Gastroesophageal sphincter (tissue), 4 donors: Measurements from ENCODE around the gene MPPED1. TPM values are rescaled to one million over a fixed set of nuclear protein-coding genes. Genes with fewer than 3 reads are reported as not detected.

Source experiments
- ATAC-seq: fragments of 150-250 bp; one replicate; pipeline ENCODE4 v1.9.1; 2016; ENCODE audit warnings: mild to moderate bottlenecking, moderate library complexity
- H3K27ac ChIP-seq, 4 donors: fragments of 200-600 bp; sonication (generic) in 3 of 4; 1 replicate in 3 of 4; 2 replicates in 1 of 4; pipeline ENCODE4 v1.5.1; 2016 to 2019
- H3K27me3 ChIP-seq: fragments of 200-600 bp; sonication (generic); one replicate; pipeline ENCODE4 v1.5.1; 2019
- H3K36me3 ChIP-seq, 2 donors: fragments of 200-600 bp; sonication (generic); one replicate each; pipeline ENCODE4 v1.5.1; 2019; ENCODE audit warnings: control low read depth in 1 of 2
- H3K4me1 ChIP-seq, 3 donors: fragments of 200-600 bp; sonication (generic); 1 replicate in 2 of 3; 2 replicates in 1 of 3; pipeline ENCODE4 v1.5.1; 2016 to 2019; ENCODE audit warnings: control low read depth in 2 of 3
- H3K4me3 ChIP-seq, 2 donors: fragments of 200-600 bp; sonication (generic); one replicate each; pipeline ENCODE4 v1.5.1; 2019; ENCODE audit warnings: mild to moderate bottlenecking in 1 of 2, moderate library complexity in 1 of 2
- H3K9me3 ChIP-seq, 3 donors: fragments of 200-600 bp; sonication (generic); one replicate each; pipeline ENCODE4 v1.5.1; 2017 to 2019; ENCODE audit warnings: control low read depth in 2 of 3
- EP300 ChIP-seq: sonication (generic); formaldehyde crosslinking; IDR thresholded peaks from one replicate; pipeline ENCODE4 v1.6.1; 2017; ENCODE audit warnings: antibody characterized with exemption, mild to moderate bottlenecking
- POLR2A ChIP-seq, 2 donors: fragments of 450-650 bp; IDR thresholded peaks; one replicate each; pipeline ENCODE4 v1.6.1; 2017; ENCODE audit warnings: antibody characterized with exemption in 2 of 2, mild to moderate bottlenecking in 2 of 2, moderate library complexity in 1 of 2
- POLR2AphosphoS5 ChIP-seq: sonication (generic); formaldehyde crosslinking; IDR thresholded peaks from one replicate; pipeline ENCODE4 v1.6.1; 2017; ENCODE audit warnings: antibody characterized with exemption
- WGBS, 2 donors: methylation state at CpG; one replicate each; pipeline ENCODE4 v1.1.5; 2018; ENCODE audit warnings: low coverage in 1 of 2; 5-methylcytosine and 5-hydroxymethylcytosine counted together
- total RNA-seq, 4 donors: library from RNA; depleted of rRNA; stranded (reverse); fragments of >200 nt; gene quantifications; one replicate each; pipeline ENCODE4 v1.1.0, GENCODE V29; 2016
- TF ChIP-seq, protein P1 (sequence below), 4 experiments: fragments of 200-600 bp in 2 of 4; fragments of 450-650 bp in 2 of 4; sonication (generic) in 1 of 4; IDR thresholded peaks; one replicate each; pipeline ENCODE4 v1.5.1; 2017 to 2019; ENCODE audit warnings: antibody characterized with exemption in 4 of 4, mild to moderate bottlenecking in 2 of 4, moderate library complexity in 2 of 4

The MPPED1 gene
- total RNA-seq, 4 donors from 2014 or later, result 0.13 TPM; not detected in 3

DNA sequence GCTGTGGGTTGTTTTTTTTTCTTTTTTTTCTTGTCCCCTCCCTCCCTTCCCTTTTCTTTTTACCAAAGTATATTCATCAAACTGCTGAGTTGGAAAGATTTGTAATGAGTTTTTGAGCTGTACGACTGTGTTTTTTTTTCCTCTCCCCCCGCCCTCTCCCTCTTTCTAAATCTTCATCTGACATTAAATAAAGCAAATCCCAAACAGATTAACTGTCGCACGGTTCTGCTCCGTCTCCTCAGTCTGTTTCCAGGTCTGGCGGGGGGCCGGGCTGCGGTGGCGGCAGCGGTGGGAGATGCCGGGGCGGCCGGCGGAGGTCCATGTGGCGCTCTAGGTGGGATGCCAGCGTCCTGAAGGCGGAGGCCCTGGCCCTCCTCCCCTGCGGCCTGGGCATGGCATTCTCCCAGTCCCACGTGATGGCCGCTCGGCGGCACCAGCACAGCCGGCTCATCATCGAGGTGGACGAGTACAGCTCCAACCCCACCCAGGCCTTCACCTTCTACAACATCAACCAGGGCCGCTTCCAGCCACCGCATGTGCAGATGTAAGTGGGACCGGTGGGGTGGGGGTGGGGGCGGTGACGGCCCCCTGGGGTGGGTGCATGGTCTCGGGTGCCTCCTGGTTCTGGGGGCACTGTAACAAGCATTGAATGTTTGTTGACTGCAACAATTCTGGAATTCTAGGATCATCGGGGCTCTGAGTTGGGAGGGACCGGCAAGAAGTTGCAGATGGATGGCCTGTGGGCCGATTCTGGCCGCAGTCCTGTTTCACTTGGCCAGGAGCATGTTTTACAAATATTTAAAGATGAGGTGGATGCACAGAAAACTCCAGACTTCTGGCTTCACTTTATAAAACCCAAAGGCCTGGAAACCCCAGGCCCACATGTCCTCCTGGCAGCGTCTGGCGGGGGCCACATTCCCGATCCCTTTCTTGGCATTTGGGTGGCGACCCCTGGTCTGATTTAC is 13.1 kb downstream of the MPPED1 start:
- peaks cover 0 to 4% (median 0%) of the 10 kb centered on the region in 3 donors for H3K4me1 ChIP-seq
- H3K27me3 ChIP-seq, result peaks cover 98% of the 10 kb centered on the region
- no peak overlapping the region for H3K27ac ChIP-seq
- TF ChIP-seq, protein P1, sequence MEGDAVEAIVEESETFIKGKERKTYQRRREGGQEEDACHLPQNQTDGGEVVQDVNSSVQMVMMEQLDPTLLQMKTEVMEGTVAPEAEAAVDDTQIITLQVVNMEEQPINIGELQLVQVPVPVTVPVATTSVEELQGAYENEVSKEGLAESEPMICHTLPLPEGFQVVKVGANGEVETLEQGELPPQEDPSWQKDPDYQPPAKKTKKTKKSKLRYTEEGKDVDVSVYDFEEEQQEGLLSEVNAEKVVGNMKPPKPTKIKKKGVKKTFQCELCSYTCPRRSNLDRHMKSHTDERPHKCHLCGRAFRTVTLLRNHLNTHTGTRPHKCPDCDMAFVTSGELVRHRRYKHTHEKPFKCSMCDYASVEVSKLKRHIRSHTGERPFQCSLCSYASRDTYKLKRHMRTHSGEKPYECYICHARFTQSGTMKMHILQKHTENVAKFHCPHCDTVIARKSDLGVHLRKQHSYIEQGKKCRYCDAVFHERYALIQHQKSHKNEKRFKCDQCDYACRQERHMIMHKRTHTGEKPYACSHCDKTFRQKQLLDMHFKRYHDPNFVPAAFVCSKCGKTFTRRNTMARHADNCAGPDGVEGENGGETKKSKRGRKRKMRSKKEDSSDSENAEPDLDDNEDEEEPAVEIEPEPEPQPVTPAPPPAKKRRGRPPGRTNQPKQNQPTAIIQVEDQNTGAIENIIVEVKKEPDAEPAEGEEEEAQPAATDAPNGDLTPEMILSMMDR (IDR thresholded peaks at IDR 0.05), result no peak
- no peak for TF ChIP-seq POLR2A (IDR thresholded peaks at IDR 0.05)
- no peak overlapping the region for H3K4me3 ChIP-seq
- 20 to 48% methylated on average over 3 to 7 of the region's 39 CpGs for WGBS, 2 donors
- H3K9me3 ChIP-seq, result no peaks in the 10 kb centered on the region
- no peaks in the 10 kb centered on the region for H3K36me3 ChIP-seq
- ATAC-seq, result no peak

DNA sequence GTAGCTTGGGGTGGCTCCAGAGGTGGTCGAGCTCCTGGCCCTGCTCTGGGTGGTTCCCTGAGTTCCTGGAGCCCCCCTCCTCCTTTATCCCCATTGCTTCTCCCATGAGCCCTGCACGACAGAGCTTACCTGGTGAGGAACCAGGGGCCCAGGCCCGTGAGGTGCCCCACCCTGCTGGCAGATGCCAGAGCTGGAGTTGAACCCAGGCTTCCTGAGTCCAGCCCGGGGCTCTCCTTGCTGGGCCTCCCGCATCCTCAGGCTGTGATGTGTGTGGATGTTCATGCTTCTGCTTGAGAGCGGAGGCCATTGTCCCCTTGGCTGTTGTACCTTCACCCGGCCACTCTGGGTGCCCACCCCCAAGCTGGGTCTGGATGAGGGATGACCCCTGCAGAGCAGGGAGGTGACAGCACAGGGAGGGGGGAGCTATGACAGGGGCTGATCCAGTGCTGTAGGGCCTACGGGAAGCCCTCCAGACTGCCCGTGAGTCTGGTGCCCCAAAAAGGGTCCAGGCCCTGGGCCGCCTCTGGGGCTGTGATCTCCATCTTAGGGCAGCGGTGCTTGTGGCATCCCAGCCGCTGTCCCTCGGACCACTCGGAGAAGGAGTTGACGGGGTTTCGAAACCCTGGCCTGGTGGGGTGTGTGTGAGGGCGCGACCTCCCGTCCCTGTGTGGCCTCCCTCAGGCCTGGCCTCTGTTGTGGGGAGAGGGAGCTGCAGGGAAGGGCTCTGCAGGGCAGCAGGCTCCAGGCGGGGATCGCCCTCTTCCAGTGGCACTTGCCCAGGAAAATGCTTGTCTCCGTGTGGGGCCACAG is 14.4 kb downstream of the MPPED1 start:
- H3K27ac ChIP-seq, result no peak overlapping the region
- WGBS, 2 donors, result no CpG with 5 or more reads among the region's 22 CpGs
- H3K27me3 ChIP-seq, result peaks cover 97% of the 10 kb centered on the region
- peaks cover 0 to 4% (median 0%) of the 10 kb centered on the region in 3 donors for H3K4me1 ChIP-seq
- H3K4me3 ChIP-seq, result no peak overlapping the region
- no peak for ATAC-seq
- no peaks in the 10 kb centered on the region for H3K9me3 ChIP-seq
- no peaks in the 10 kb centered on the region for H3K36me3 ChIP-seq
- TF ChIP-seq POLR2AphosphoS5, result no peak
- TF ChIP-seq, protein P1 (IDR thresholded peaks at IDR 0.05), result no peak
- TF ChIP-seq POLR2A (IDR thresholded peaks at IDR 0.05), result no peak
- TF ChIP-seq EP300, result no peak

DNA sequence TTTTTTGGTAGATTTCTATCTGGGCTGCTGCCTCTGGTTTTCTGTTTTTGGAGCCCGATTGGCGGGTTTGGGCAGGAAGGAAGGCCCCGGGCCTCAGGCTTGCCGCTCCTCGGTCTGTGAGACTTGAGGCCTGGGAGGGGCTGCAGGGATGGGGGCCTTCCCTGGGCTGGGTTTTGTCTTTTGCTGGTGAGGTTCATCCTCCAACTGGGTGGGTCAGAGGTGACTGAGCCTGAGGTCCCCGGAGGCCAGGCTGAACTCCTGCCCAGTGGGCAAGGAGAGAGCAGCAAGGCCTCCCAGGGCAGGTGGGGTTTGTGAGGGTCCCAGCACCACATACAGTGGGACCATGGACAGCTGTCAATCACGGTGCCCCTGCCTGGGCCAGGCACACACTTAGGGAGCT is 15.0 kb downstream of the MPPED1 start:
- Histone ChIP-seq H3K9me3 (no peaks in the 10 kb centered on the region), H3K27ac (no peak overlapping the region), H3K4me1 (peaks cover 0 to 4% (median 0%) of the 10 kb centered on the region in 3 donors), H3K4me3 (no peak overlapping the region), H3K27me3 (peaks cover 97% of the 10 kb centered on the region), H3K36me3 (no peaks in the 10 kb centered on the region)
- ATAC-seq, result no peak
- TF ChIP-seq POLR2AphosphoS5 (no peak), EP300 (no peak), POLR2A (IDR thresholded peaks at IDR 0.05) (no peak)
- TF ChIP-seq, protein P1 (IDR thresholded peaks at IDR 0.05), result no peak
- no CpG with 5 or more reads among the region's 7 CpGs for WGBS, 2 donors

DNA sequence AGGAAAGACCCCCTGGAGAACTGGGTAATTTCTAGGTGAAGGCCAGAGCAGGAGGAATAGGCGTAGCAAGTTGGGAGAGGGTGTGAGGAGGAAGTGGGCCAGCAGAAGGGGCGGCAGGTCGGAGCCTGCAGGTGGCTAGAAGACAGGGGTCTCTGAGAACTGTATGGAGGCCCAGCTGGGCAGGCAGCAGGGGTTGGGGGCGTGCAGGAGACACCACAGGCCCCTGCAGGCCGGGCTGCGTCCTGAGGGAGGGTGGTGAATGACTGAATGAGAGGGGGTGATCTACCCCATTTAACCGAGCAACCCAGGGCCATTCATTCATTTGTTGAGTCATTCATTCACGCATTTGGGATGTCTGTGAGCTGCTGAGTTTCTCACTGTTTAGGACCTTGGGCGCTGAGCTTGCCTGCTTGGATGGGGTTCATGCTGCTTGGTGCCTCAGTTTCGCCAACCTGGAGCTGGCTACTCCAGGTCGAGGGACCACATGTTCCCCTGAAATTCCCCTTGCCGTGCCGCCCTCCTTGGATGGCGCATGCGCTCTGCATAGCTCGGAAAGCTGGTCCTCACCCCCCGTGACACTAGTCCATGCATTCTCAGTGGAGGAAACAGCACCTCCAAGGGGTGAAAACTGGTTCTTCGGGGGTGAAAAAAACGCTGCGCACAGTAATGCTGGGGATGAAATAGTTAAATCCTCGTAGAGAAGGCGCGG is 15.6 kb downstream of the MPPED1 start:
- TF ChIP-seq POLR2AphosphoS5 (no peak), POLR2A (IDR thresholded peaks at IDR 0.05) (no peak), EP300 (no peak)
- TF ChIP-seq, protein P1 (IDR thresholded peaks at IDR 0.05), result no peak
- WGBS, 2 donors, result 75 to 79% methylated on average over 7 to 8 of the region's 23 CpGs
- H3K4me1 ChIP-seq, result peaks cover 0 to 4% (median 0%) of the 10 kb centered on the region in 3 donors
- H3K27ac ChIP-seq, result no peak overlapping the region
- ATAC-seq, result no peak
- no peak overlapping the region for H3K4me3 ChIP-seq
- no peaks in the 10 kb centered on the region for H3K36me3 ChIP-seq
- peaks cover 96% of the 10 kb centered on the region for H3K27me3 ChIP-seq
- H3K9me3 ChIP-seq, result no peaks in the 10 kb centered on the region
